NCI-H2196 treated with DMSO at 0.1 percent for 48 hours (cell line): ENCODE measurements around the gene SLCO1B1.
A peak's percentile ranks its signal among the peaks of the same experiment; 100 is the strongest.

Source experiments
- DNase-seq: peaks from one replicate; lab custom pipeline; 2025; ENCODE audit not compliant: unreplicated experiment; lab: John Stamatoyannopoulos, UW

Gene SLCO1B1

DNA sequence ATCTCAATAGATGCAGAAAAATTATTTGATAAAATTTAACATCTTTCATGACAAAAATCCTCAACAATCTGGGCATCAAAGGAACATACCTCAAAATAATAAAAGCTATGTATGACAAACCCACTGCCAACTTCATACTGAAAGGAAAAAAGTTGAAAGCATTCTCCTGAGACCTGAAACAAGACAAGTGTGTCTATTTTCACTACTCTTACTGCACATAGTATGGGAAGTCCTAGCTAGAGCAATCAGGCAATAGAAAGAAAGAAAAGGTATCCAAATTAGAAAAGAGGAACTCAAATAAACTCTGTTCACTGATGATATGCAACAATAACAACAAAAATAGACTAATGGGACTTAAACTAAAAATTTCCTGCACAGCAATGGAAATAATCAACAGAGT, 90.1 kb downstream of the SLCO1B1 start:
- no peak for DNase-seq

DNA sequence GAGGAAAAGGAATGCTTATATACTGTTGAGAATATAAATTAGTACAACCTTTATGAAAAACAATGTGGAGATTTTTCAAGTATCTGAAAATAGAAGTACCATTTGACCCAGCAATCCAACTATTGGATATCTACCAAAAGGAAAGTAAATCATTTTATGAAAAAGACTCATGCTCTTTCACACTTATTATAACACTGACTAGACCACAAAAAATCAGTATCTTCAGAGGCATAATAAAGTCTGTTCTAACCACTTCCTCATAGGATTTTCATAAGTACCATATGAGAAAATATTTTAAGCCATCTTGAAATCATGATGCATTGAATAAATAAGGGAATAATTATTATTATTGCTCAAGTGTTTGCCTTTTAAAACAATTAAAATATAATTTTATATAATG, 90.8 kb downstream of the SLCO1B1 start:
- DNase-seq, result no peak

DNA sequence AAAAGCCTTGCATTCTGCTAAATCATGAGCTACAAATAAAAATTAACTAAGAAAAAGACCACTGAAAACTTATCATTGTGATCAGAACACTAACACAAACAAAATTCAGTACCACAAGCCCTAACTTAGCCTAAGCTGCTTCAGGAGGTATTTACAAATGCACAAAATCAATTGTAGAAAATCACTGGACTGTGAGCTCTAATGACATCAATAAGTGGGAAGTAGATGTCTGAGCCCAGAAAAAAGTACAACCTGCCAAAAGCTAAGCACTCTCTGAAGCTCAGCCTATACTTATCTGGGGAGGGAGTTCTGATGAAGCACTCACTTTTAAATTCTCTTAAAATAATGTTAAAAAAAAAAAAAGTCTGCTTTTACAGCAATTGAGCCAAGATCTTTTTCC, 92.9 kb downstream of the SLCO1B1 start:
- DNase-seq, result no peak

DNA sequence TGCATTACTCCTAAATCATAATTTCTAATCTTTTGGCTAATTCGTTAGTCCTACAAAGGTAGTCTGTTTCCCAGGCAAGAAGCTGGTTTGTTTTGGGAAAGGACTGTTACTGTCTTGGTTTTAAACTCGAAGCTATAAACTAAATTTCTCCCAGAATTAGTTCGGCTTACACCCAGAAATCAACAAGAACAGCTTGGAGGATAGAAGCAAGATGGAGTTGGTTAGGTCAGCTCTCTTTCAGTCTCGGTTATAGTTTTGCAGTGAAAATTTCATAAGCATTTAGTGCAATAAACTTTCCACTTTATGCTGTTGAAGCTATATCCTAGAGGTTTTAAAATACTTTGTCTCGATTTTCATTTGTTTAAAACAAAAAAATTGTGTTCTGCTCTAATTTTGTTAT, 103.4 kb downstream of the SLCO1B1 start:
- DNase-seq, result no peak

DNA sequence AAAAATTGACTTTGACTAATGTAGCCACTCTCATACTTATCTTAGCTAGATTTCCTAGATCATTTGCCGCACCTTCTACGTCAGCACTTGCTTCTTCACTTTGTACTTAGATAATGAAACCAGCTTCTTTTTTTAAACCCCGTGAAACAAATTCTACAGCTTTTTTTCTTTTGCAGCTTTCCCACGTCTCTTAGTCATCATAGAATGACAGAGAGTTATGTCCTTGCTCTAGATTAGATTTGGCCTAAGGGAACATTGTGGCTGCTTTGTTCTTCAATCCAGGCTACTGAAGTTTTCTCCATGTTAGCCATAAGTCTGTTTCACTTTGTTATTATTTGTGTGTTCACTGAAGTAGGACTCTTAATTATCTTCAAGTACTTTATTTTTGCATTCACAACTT, 108.9 kb downstream of the SLCO1B1 start:
- no peak for DNase-seq

DNA sequence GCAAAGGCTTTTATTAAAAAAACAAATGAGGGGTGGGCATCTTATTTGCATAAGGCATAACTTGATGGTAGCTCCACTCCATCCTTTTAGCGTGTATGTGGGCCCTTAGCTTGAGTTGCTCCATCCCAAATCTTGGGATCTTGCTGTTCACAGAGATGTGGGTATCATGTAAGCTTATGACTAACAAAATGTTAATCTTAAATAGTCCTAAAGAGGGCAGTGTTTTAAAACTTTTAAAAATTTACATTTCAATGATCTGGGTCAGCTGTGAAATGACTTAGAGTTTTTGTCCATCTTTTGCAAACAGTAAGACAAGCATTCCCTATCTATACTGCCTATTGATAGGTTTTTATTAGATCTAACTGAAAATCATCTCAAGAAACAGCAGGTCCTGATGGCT, 117.7 kb downstream of the SLCO1B1 start:
- DNase-seq, result peak; percentile 22

DNA sequence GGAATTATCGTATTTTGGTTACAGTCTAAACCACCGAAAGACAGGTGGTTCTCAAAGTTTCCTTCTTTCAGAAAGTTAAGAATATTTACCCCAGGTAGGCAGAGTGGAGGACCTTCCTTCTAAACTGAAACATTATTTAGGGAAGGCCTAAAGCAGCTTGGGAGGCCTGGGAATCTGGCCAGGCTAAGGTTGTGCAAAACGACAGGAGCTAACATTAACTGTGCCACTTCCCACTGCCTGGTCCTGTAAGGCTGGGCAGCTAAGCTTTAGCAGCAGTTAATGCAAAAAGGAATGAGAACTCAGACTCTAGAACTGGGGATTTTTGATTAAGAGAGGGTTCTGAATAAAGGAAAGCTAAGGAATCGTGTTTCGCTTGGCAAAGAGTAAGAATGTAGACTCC, 121.1 kb downstream of the SLCO1B1 start:
- DNase-seq, result no peak

DNA sequence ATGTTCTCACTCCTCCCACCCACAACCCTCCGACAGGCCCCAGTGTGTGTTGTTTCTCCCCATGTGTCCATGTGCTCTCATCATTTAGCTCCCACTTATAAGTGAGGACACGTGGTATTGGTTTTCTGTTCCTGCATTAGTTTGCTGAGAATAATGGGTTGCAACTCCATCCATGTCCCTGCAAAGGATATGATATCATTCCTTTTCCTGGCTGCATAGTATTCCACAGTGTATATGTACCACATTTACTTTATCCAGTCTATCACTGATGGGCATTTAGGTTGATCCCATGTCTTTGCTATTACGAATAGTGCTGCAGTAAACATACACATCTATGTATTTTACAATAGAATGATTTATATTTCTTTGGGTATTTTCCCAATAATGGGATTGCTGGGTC, 126.2 kb downstream of the SLCO1B1 start:
- no peak for DNase-seq

DNA sequence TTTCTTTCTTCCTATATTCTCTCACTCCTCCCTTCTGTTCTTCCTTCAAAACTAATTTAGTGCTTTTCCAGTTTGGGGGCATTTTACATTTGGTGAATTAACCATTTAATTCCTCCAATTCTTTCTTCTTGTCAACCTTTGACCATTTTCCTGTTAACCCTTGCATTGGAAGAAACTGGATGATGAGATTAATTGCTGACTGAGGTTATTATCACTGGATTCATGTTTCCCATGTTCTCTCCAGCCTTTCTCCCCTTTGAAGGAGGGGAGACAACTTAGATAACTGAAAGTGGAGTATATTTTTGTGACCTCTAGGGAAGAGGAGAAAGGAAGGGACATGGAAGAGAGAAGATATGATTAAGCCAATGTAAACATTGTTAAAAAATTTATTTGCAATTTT, 133.2 kb downstream of the SLCO1B1 start:
- no peak for DNase-seq

DNA sequence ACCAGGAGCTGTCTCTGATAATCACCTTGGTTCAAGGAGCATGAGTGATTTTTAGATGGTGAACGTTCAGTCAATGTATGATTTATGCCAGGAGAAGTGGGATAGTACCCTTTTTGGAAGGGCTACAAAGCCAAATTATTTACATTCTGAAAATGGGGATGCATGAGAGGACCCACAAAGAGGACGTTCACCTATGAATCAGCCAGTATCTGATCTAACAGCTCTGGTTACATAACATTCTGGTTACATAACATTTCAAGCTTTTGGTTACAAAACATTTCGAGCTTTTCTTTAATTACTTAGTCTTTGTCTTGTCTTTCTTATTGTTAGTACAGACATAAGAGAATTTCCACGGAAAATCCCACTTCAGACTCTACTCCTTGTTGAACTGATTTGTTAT, 134.9 kb downstream of the SLCO1B1 start:
- DNase-seq, result no peak

DNA sequence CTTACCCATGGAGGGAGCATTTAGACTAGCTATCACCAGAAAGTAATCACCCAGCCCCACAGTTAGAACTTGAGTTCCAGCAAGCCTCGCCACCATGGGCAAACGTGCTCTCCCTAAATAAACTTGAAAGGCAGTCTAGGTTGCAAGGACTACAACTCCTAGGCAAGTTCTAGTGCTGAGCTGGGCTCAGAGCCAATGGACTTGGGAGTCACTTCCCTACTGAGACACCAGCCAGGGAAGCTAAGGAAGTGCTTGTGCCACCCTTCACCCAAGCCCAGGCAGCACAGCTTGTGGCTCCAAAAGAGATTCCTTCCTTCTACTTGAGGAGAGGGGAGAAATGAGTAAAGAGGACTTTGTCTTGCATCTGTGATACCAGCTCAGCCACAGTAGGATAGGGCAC, 145.8 kb downstream of the SLCO1B1 start:
- no peak for DNase-seq
